ENCODE data around the gene ART4.

DNA sequence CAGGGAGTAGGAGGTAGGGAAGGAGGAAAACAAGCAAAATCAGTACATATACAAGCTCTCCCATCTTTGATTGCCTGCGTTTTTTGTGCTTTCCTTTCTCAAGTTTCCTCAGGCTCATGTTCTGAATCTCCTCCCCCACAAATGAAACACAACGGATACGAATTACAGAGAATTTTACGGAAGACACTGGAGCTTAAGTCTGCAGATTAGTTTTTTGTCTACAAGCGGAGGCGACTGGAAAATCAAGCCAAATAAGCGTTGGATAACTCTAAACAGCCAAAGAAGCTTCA lies 40.7 kb downstream of the ART4 start:
- TF ChIP-seq, protein P1, sequence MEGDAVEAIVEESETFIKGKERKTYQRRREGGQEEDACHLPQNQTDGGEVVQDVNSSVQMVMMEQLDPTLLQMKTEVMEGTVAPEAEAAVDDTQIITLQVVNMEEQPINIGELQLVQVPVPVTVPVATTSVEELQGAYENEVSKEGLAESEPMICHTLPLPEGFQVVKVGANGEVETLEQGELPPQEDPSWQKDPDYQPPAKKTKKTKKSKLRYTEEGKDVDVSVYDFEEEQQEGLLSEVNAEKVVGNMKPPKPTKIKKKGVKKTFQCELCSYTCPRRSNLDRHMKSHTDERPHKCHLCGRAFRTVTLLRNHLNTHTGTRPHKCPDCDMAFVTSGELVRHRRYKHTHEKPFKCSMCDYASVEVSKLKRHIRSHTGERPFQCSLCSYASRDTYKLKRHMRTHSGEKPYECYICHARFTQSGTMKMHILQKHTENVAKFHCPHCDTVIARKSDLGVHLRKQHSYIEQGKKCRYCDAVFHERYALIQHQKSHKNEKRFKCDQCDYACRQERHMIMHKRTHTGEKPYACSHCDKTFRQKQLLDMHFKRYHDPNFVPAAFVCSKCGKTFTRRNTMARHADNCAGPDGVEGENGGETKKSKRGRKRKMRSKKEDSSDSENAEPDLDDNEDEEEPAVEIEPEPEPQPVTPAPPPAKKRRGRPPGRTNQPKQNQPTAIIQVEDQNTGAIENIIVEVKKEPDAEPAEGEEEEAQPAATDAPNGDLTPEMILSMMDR (tag by site-specific recombination; IDR thresholded peaks at IDR 0.05) = no peak
- no peak for TF ChIP-seq ZNF677 (tag by site-specific recombination; IDR thresholded peaks at IDR 0.05)
- no peak for TF ChIP-seq ZNF274 (IDR thresholded peaks at IDR 0.05; ENCODE audit: low read length)
- TF ChIP-seq ZNF274 (tag by site-specific recombination; IDR thresholded peaks at IDR 0.05; ENCODE audit: borderline replicate concordance) = no peak
- TF ChIP-seq ZNF140 (tag by site-specific recombination; IDR thresholded peaks at IDR 0.05) = no peak
- no peak for TF ChIP-seq ZNF398 (tag by site-specific recombination; IDR thresholded peaks at IDR 0.05)
- no peak for TF ChIP-seq ZNF623 (tag by site-specific recombination; IDR thresholded peaks at IDR 0.05)
- no peak for TF ChIP-seq ZNF19 (tag by site-specific recombination; IDR thresholded peaks at IDR 0.05; ENCODE audit: low read depth)
- TF ChIP-seq, protein P2, sequence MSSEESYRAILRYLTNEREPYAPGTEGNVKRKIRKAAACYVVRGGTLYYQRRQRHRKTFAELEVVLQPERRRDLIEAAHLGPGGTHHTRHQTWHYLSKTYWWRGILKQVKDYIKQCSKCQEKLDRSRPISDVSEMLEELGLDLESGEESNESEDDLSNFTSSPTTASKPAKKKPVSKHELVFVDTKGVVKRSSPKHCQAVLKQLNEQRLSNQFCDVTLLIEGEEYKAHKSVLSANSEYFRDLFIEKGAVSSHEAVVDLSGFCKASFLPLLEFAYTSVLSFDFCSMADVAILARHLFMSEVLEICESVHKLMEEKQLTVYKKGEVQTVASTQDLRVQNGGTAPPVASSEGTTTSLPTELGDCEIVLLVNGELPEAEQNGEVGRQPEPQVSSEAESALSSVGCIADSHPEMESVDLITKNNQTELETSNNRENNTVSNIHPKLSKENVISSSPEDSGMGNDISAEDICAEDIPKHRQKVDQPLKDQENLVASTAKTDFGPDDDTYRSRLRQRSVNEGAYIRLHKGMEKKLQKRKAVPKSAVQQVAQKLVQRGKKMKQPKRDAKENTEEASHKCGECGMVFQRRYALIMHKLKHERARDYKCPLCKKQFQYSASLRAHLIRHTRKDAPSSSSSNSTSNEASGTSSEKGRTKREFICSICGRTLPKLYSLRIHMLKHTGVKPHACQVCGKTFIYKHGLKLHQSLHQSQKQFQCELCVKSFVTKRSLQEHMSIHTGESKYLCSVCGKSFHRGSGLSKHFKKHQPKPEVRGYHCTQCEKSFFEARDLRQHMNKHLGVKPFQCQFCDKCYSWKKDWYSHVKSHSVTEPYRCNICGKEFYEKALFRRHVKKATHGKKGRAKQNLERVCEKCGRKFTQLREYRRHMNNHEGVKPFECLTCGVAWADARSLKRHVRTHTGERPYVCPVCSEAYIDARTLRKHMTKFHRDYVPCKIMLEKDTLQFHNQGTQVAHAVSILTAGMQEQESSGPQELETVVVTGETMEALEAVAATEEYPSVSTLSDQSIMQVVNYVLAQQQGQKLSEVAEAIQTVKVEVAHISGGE (tag by site-specific recombination; conservative IDR thresholded peaks at IDR 0.05; ENCODE audit: low read depth) = no peak
- TF ChIP-seq ZNF23 (tag by site-specific recombination; IDR thresholded peaks at IDR 0.05; ENCODE audit: borderline replicate concordance) = no peak
- TF ChIP-seq, protein P3, sequence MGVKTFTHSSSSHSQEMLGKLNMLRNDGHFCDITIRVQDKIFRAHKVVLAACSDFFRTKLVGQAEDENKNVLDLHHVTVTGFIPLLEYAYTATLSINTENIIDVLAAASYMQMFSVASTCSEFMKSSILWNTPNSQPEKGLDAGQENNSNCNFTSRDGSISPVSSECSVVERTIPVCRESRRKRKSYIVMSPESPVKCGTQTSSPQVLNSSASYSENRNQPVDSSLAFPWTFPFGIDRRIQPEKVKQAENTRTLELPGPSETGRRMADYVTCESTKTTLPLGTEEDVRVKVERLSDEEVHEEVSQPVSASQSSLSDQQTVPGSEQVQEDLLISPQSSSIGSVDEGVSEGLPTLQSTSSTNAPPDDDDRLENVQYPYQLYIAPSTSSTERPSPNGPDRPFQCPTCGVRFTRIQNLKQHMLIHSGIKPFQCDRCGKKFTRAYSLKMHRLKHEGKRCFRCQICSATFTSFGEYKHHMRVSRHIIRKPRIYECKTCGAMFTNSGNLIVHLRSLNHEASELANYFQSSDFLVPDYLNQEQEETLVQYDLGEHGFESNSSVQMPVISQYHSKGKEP (tag by site-specific recombination; IDR thresholded peaks at IDR 0.05) = no peak
- no peak for TF ChIP-seq ZBTB21 (tag by site-specific recombination; IDR thresholded peaks at IDR 0.05)
- TF ChIP-seq ZNF24 (tag by site-specific recombination; IDR thresholded peaks at IDR 0.05) = no peak
- TF ChIP-seq, protein P4, sequence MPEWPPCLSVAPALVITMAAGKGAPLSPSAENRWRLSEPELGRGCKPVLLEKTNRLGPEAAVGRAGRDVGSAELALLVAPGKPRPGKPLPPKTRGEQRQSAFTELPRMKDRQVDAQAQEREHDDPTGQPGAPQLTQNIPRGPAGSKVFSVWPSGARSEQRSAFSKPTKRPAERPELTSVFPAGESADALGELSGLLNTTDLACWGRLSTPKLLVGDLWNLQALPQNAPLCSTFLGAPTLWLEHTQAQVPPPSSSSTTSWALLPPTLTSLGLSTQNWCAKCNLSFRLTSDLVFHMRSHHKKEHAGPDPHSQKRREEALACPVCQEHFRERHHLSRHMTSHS (tag by site-specific recombination; IDR thresholded peaks at IDR 0.05) = no peak
- no peak for TF ChIP-seq REST (tag by site-specific recombination; IDR thresholded peaks at IDR 0.05)
